Endothelial cell of umbilical vein (primary cell): Measurements from ENCODE around the gene TMEM254. TPM values are rescaled to one million over a fixed set of nuclear protein-coding genes. Genes with fewer than 3 reads are reported as not detected.

Source experiments
- BruUV-seq: library from RNA; stranded (reverse); fragments of 400-500 nt; replicated peaks from 2 replicates; lab custom pipeline; 2021; lab: Mats Ljungman, UMichigan
- CTCF ChIA-PET: fragments of 300-600, 350-600 bp; sonication (Branson Sonifier 250); formaldehyde crosslinking; loops from one replicate; lab custom pipeline; 2021; ENCODE audit warnings: antibody characterized with exemption, inconsistent platforms; lab: Charles Lee
- POLR2A ChIA-PET: fragments of 300-600, 350-600 bp; sonication (Branson Sonifier 250); formaldehyde crosslinking; loops from one replicate; lab custom pipeline; 2021; ENCODE audit warnings: antibody characterized with exemption, inconsistent platforms; lab: Charles Lee
- DNase-seq: peaks from one replicate; pipeline ENCODE4 v3.0.0-alpha.2; 2011; ENCODE audit warnings: low read depth, low spot score
- FAIRE-seq: peaks from 2 replicates; lab custom pipeline; 2011; peaks lifted over from hg19 to GRCh38; lab: Jason Lieb, UNC
- H2AFZ ChIP-seq: 2 replicates; pipeline ENCODE4 v1.6.0; 2012; ENCODE audit warnings: low read depth, low read length, control low read depth, inconsistent platforms
- H3K27ac ChIP-seq: 2 replicates; pipeline ENCODE4 v1.5.1; 2011; ENCODE audit warnings: low read depth, mild to moderate bottlenecking, control low read depth, low read length, moderate library complexity; ENCODE audit not compliant: insufficient read depth
- H3K27me3 ChIP-seq, 2 experiments: 2 replicates each; pipeline versions ENCODE4 v1.6.0 to v1.6.1; 2011; ENCODE audit warnings: low read length in 2 of 2, mixed read lengths in 1 of 2; ENCODE audit not compliant: control insufficient read depth in 2 of 2, insufficient read depth in 2 of 2
- H3K36me3 ChIP-seq, 2 experiments: 2 replicates in 1 of 2; 3 replicates in 1 of 2; pipeline ENCODE4 v1.5.1; 2011; ENCODE audit warnings: low read length in 2 of 2, mild to moderate bottlenecking in 1 of 2, moderate library complexity in 1 of 2; ENCODE audit not compliant: control insufficient read depth in 2 of 2, insufficient read depth in 2 of 2; ENCODE audit errors: extremely low read depth in 1 of 2
- H3K4me1 ChIP-seq: 3 replicates; pipeline ENCODE4 v1.5.1; 2011; ENCODE audit warnings: mild to moderate bottlenecking, low read length; ENCODE audit not compliant: control insufficient read depth, insufficient read depth; ENCODE audit errors: extremely low read depth
- H3K4me2 ChIP-seq: 2 replicates; pipeline ENCODE4 v1.6.1; 2011; ENCODE audit warnings: low read length, control low read depth, mixed read lengths; ENCODE audit not compliant: insufficient read depth
- H3K4me3 ChIP-seq, 3 experiments: fragments of 200-600 bp in 1 of 3; sonication (generic), shearing (Covaris generic) in 1 of 3; replicated peaks in 1 of 3; 2 replicates each; pipeline ENCODE4 v1.5.1; 2011 to 2016; ENCODE audit warnings: control low read depth in 3 of 3, low read length in 3 of 3, mild to moderate bottlenecking in 2 of 3, inconsistent platforms in 1 of 3, low read depth in 1 of 3, moderate library complexity in 1 of 3; ENCODE audit not compliant: insufficient read depth in 1 of 3
- H3K79me2 ChIP-seq: 2 replicates; pipeline ENCODE4 v1.6.0; 2012; ENCODE audit warnings: low read length, inconsistent platforms; ENCODE audit not compliant: control insufficient read depth, insufficient read depth
- H3K9ac ChIP-seq: replicated peaks from 2 replicates; pipeline ENCODE3; 2011; ENCODE audit warnings: low read length, control low read depth; ENCODE audit not compliant: insufficient read depth; ENCODE audit errors: extremely low read depth
- H3K9me1 ChIP-seq: replicated peaks from 3 replicates; pipeline ENCODE4 v1.6.0; 2011; ENCODE audit warnings: mild to moderate bottlenecking, low read length; ENCODE audit not compliant: control insufficient read depth, insufficient read depth; ENCODE audit errors: extremely low read depth
- H3K9me3 ChIP-seq: replicated peaks from 2 replicates; pipeline ENCODE4 v1.5.1; 2012; ENCODE audit warnings: low read length, inconsistent platforms; ENCODE audit not compliant: control insufficient read depth, insufficient read depth
- H4K20me1 ChIP-seq: replicated peaks from 2 replicates; pipeline ENCODE3; 2011; ENCODE audit warnings: mild to moderate bottlenecking, low read length; ENCODE audit not compliant: control insufficient read depth, insufficient read depth; ENCODE audit errors: extremely low read depth
- EZH2 ChIP-seq: IDR thresholded peaks from 2 replicates; pipeline ENCODE4 v1.6.1; 2012; ENCODE audit warnings: borderline replicate concordance, low read depth, mild to moderate bottlenecking, moderate library complexity, low read length, inconsistent platforms; ENCODE audit not compliant: severe bottlenecking
- FOS ChIP-seq: IDR thresholded peaks from 2 replicates; pipeline ENCODE4 v1.6.1; 2011; ENCODE audit warnings: mild to moderate bottlenecking, low read length, moderate library complexity, borderline replicate concordance; ENCODE audit not compliant: insufficient read depth
- GATA2 ChIP-seq: IDR thresholded peaks from 2 replicates; pipeline ENCODE4 v1.7.0; 2011; ENCODE audit warnings: low read depth, mild to moderate bottlenecking, moderate library complexity, mixed read lengths, low read length; ENCODE audit not compliant: insufficient read length, insufficient read depth
- JUN ChIP-seq: IDR thresholded peaks from 2 replicates; pipeline ENCODE4 v1.6.1; 2011; ENCODE audit warnings: borderline replicate concordance, low read depth; ENCODE audit not compliant: insufficient read length, insufficient read depth
- MYC ChIP-seq: IDR thresholded peaks from one replicate; pipeline ENCODE4 v1.6.1; 2011; ENCODE audit warnings: mild to moderate bottlenecking, low read depth, low read length
- POLR2A ChIP-seq: IDR thresholded peaks from 2 replicates; pipeline ENCODE4 v1.6.1; 2012; ENCODE audit warnings: low read depth, mild to moderate bottlenecking, control low read depth, low read length
- POLR2AphosphoS5 ChIP-seq: IDR thresholded peaks from 2 replicates; pipeline ENCODE4 v1.6.1; 2012; ENCODE audit warnings: low read depth, mild to moderate bottlenecking, control low read depth, low read length, moderate library complexity; ENCODE audit not compliant: insufficient read depth
- dilution Hi-C: fragments of 300-500 bp; cut with MboI; formaldehyde crosslinking; loops from one replicate; pipeline ENCODE4 v1.15.0; 2019; ENCODE audit warnings: low sequenced_read_pairs; ENCODE audit not compliant: extremely low pct_ligation_motif_present
- intact Hi-C: fragments of 100-400 bp; cut with micrococcal nuclease; formaldehyde crosslinking; loops from one replicate; pipeline ENCODE4 v1.10.0; 2022
- polyA plus RNA-seq, 4 experiments: library from polyadenylated mRNA; depleted of rRNA in 3 of 4; stranded (reverse) in 3 of 4; unstranded in 1 of 4; fragments of >200 nt; gene quantifications; 2 replicates each; pipeline versions ENCODE4 v1.2.1 to v1.2.3, GENCODE V29; 2011 to 2012; ENCODE audit warnings: missing spikeins in 1 of 4
- total RNA-seq: library from RNA; stranded (reverse); gene quantifications from 2 replicates; pipeline ENCODE4 v1.2.3, GENCODE V29; 2021
- TF ChIP-seq, protein P1 (sequence below): IDR thresholded peaks from 2 replicates; pipeline ENCODE4 v1.6.1; 2011; ENCODE audit not compliant: insufficient read depth, insufficient read length
- TF ChIP-seq, protein P2 (sequence below), 2 donors: IDR thresholded peaks; 1 replicate in 1 of 2; 2 replicates in 1 of 2; pipeline ENCODE4 v1.5.1; 2011; ENCODE audit warnings: low read length in 2 of 2, mild to moderate bottlenecking in 2 of 2, moderate library complexity in 2 of 2, control low read depth in 1 of 2, inconsistent platforms in 1 of 2, low read depth in 1 of 2; ENCODE audit not compliant: insufficient read depth in 1 of 2; ENCODE audit errors: extremely low read depth in 1 of 2

Gene TMEM254
- total and polyA plus RNA-seq, 2 donors (not counting 3 experiments of a cell fraction or from before 2014, with no cell fraction given): 10.1 to 13.4 TPM

- Histone ChIP-seq H4K20me1 (no peaks in the 10 kb centered on the region), H3K79me2 (no peaks in the 10 kb centered on the region), H3K27ac (no peak overlapping the region), H3K9ac (no peak overlapping the region), H2AFZ (no peak overlapping the region), H3K9me1 (no peaks in the 10 kb centered on the region), H3K9me3 (no peaks in the 10 kb centered on the region), H3K4me2 (no peak overlapping the region), H3K27me3 (peaks cover 2 to 6% of the 10 kb centered on the region in 2 experiments), H3K4me3 (no peak overlapping the region), H3K36me3 (no peaks in the 10 kb centered on the region), H3K4me1 (no peaks in the 10 kb centered on the region)
- CTCF ChIA-PET: interaction anchor here (1.6 kb wide), 1 partner anchor 17 kb away, joined by 4 read pairs; no protein-coding TSS in a partner anchor
- intact Hi-C loops: no loop called here
- POLR2A ChIA-PET: no interaction called here
- no TSS peak for BruUV-seq
- dilution Hi-C loops: no loop called here
- no peak for TF ChIP-seq POLR2AphosphoS5
- no peak for TF ChIP-seq FOS
- TF ChIP-seq, protein P1, sequence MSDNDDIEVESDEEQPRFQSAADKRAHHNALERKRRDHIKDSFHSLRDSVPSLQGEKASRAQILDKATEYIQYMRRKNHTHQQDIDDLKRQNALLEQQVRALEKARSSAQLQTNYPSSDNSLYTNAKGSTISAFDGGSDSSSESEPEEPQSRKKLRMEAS: no peak
- TF ChIP-seq POLR2A: no peak
- TF ChIP-seq JUN: no peak
- TF ChIP-seq, protein P2, sequence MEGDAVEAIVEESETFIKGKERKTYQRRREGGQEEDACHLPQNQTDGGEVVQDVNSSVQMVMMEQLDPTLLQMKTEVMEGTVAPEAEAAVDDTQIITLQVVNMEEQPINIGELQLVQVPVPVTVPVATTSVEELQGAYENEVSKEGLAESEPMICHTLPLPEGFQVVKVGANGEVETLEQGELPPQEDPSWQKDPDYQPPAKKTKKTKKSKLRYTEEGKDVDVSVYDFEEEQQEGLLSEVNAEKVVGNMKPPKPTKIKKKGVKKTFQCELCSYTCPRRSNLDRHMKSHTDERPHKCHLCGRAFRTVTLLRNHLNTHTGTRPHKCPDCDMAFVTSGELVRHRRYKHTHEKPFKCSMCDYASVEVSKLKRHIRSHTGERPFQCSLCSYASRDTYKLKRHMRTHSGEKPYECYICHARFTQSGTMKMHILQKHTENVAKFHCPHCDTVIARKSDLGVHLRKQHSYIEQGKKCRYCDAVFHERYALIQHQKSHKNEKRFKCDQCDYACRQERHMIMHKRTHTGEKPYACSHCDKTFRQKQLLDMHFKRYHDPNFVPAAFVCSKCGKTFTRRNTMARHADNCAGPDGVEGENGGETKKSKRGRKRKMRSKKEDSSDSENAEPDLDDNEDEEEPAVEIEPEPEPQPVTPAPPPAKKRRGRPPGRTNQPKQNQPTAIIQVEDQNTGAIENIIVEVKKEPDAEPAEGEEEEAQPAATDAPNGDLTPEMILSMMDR (IDR thresholded peaks at IDR 0.05; ENCODE audit: extremely low read depth in 1 of 2, insufficient read depth in 1 of 2, low read depth in 1 of 2, low read length in 2 of 2): no peak
- TF ChIP-seq GATA2: no peak
- TF ChIP-seq MYC: no peak
- no peak for TF ChIP-seq EZH2
- FAIRE-seq (no peak), DNase-seq (no peak)
Observed at GRCh38 chr10:80126876-80127275, 48.4 kb downstream of the TMEM254 start.
